ENCODE measurements around the gene AJUBA.

Gene AJUBA

GRCh38 chr14:22923746-22924145, 58.6 kb downstream of the AJUBA start:
- no peak for TF ChIP-seq YY1 (IDR thresholded peaks at IDR 0.05; ENCODE audit: low read depth)
- TF ChIP-seq REST (IDR thresholded peaks at IDR 0.05; ENCODE audit: low read depth), result no peak
- no peak for TF ChIP-seq USF1 (IDR thresholded peaks at IDR 0.05)
- TF ChIP-seq TEAD4 (IDR thresholded peaks at IDR 0.05), result no peak
- no peak for TF ChIP-seq ZBTB7A (IDR thresholded peaks at IDR 0.05; ENCODE audit: low read depth)
- no peak for TF ChIP-seq MAX (IDR thresholded peaks at IDR 0.05)
- no peak for TF ChIP-seq CEBPB (IDR thresholded peaks at IDR 0.05)
- TF ChIP-seq CREB1 (IDR thresholded peaks at IDR 0.05; ENCODE audit: low read depth), result no peak
- TF ChIP-seq TAF1 (IDR thresholded peaks at IDR 0.05; ENCODE audit: low read depth), result no peak
- TF ChIP-seq EGR1 (IDR thresholded peaks at IDR 0.05), result no peak
- TF ChIP-seq TCF12 (IDR thresholded peaks at IDR 0.05; ENCODE audit: low read depth), result no peak
- TF ChIP-seq RAD21 (IDR thresholded peaks at IDR 0.05; ENCODE audit: low read depth), result no peak
- TF ChIP-seq FOXM1 (IDR thresholded peaks at IDR 0.05; ENCODE audit: borderline replicate concordance, low read depth), result no peak
- no peak for TF ChIP-seq NFIC (IDR thresholded peaks at IDR 0.05)
- no peak for TF ChIP-seq EP300 (IDR thresholded peaks at IDR 0.05; ENCODE audit: borderline replicate concordance)

GRCh38 chr14:22922294-22922693, 60.1 kb downstream of the AJUBA start:
- TF ChIP-seq CREB1 (IDR thresholded peaks at IDR 0.05; ENCODE audit: low read depth), result no peak
- TF ChIP-seq NFIC (IDR thresholded peaks at IDR 0.05), result no peak
- no peak for TF ChIP-seq MAX (IDR thresholded peaks at IDR 0.05)
- TF ChIP-seq YY1 (IDR thresholded peaks at IDR 0.05; ENCODE audit: low read depth), result no peak
- TF ChIP-seq TCF12 (IDR thresholded peaks at IDR 0.05; ENCODE audit: low read depth), result no peak
- TF ChIP-seq TEAD4 (IDR thresholded peaks at IDR 0.05), result no peak
- TF ChIP-seq FOXM1 (IDR thresholded peaks at IDR 0.05; ENCODE audit: borderline replicate concordance, low read depth), result no peak
- no peak for TF ChIP-seq EP300 (IDR thresholded peaks at IDR 0.05; ENCODE audit: borderline replicate concordance)
- no peak for TF ChIP-seq REST (IDR thresholded peaks at IDR 0.05; ENCODE audit: low read depth)
- TF ChIP-seq CEBPB (IDR thresholded peaks at IDR 0.05), result no peak
- no peak for TF ChIP-seq RAD21 (IDR thresholded peaks at IDR 0.05; ENCODE audit: low read depth)
- no peak for TF ChIP-seq EGR1 (IDR thresholded peaks at IDR 0.05)
- TF ChIP-seq TAF1 (IDR thresholded peaks at IDR 0.05; ENCODE audit: low read depth), result no peak
- TF ChIP-seq USF1 (IDR thresholded peaks at IDR 0.05), result no peak
- TF ChIP-seq ZBTB7A (IDR thresholded peaks at IDR 0.05; ENCODE audit: low read depth), result no peak
